Hepatocyte (in vitro differentiated cells): ENCODE measurements around the gene RBP5.

Experiments
- EZH2 ChIP-seq: fragments of 200-600 bp; sonication (generic); IDR thresholded peaks from 2 replicates; pipeline ENCODE4 v1.6.1; 2016; ENCODE audit warnings: antibody characterized with exemption, mild to moderate bottlenecking, borderline replicate concordance
- TF ChIP-seq, protein P1 (sequence below): fragments of 200-600 bp; sonication (generic); IDR thresholded peaks from 2 replicates; pipeline ENCODE4 v1.5.1; 2016; ENCODE audit warnings: antibody characterized with exemption, mild to moderate bottlenecking; ENCODE audit not compliant: poor library complexity

DNA sequence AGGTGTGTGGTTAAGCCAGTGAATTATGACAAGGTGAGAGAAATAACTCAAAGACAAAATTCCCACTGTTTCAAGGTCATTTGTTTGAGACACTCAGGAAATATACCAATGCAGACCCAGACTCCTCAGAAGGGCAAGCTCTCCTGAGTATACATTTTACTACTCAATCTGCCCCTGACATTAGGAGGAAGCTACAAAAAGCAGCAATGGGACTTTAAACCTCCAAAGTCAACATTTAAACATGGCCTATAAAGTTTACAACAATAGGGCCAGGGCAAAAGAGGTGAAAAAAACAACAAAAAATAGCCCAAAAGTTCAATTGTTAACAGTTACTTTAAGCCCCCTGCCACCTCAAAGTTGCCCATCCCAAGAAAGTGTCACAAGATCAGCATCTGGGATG is 41.3 kb upstream of the RBP5 start:
- TF ChIP-seq, protein P1, sequence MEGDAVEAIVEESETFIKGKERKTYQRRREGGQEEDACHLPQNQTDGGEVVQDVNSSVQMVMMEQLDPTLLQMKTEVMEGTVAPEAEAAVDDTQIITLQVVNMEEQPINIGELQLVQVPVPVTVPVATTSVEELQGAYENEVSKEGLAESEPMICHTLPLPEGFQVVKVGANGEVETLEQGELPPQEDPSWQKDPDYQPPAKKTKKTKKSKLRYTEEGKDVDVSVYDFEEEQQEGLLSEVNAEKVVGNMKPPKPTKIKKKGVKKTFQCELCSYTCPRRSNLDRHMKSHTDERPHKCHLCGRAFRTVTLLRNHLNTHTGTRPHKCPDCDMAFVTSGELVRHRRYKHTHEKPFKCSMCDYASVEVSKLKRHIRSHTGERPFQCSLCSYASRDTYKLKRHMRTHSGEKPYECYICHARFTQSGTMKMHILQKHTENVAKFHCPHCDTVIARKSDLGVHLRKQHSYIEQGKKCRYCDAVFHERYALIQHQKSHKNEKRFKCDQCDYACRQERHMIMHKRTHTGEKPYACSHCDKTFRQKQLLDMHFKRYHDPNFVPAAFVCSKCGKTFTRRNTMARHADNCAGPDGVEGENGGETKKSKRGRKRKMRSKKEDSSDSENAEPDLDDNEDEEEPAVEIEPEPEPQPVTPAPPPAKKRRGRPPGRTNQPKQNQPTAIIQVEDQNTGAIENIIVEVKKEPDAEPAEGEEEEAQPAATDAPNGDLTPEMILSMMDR: no peak
- TF ChIP-seq EZH2: no peak
